GM19467 (cell line): Measurements from ENCODE around the gene SETX.

Source experiments
- ATAC-seq: cut with Tn5 transposase; IDR thresholded peaks from one replicate; pipeline ENCODE4 v1.9.1; 2021; ENCODE audit warnings: mild to moderate bottlenecking, moderate library complexity; ENCODE audit not compliant: unreplicated experiment

The SETX gene

GRCh38 chr9:132364068-132364467, 9.3 kb upstream of the SETX start:
- ATAC-seq, result no peak

DNA sequence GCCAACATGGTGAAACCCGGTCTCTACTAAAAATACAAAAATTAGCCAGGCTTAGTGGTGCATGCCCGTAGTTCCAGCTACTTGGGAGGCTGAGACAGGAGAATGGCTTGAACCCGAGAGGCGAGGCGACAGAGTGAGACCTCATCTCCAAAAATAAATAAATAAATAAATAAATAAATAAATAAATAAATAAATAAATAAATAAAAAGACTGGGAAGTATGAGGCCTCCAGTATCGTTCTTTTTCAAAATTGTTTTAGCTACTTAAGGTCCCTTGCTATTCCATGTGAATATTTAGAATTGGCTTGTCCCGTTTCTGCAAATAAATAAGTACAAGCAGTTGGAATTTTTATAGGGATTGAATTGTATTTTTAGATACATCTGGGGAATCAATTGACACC, 3.0 kb upstream of the SETX start:
- no peak for ATAC-seq

DNA sequence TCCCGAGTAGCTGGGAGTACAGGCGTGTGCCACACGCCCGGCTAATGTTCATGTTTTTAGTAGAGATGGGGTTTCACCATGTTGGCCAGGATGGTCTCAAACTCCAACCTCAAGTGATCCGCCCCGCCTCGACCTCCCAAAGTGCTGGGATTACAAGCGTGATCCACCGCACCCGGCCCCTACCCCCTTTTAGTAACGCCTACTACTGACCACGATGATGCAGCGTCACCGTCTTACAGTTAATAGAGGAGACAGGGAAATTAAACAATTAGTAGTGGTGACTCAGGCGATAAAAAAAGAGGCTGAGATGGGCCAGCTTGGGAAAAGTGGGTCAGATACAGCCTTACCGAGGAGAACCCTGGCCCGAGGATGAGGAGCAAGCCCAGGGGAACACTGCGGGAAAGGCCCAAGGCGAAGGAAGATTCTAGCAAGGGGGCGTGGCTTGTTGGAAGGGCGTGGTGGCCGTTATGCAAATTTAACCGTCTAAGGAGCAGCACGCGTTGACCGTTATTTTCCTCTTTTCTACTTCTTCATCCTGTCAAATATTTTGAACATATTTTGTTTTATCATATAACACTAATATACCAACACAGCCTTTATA, 1.6 kb upstream of the SETX start:
- no peak for ATAC-seq

GRCh38 chr9:132351404-132352045, 3.3 kb downstream of the SETX start:
- no peak for ATAC-seq

DNA sequence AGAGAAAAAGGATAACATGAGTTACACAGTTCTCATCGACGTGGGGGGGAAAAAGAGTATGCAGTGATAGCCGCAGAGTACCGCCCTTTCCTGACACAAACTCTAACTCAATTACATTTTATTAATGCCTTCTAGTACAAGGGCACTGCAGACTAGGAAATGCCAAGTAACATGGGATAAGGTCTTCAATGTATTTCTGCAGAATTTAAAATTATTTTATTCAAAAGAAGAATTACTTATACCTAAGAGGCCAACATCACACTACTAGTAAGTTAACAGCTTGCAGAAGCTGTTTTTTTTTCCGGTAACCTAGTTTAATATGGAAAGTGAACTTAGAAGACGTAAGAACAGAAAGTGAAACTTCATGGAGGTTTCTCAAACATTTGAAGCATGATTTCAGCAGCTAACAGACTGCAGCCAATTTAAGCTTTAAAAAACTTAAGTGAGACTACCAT, 3.9 kb downstream of the SETX start:
- no peak for ATAC-seq

GRCh38 chr9:132348676-132349075, 6.1 kb downstream of the SETX start:
- ATAC-seq, result no peak

DNA sequence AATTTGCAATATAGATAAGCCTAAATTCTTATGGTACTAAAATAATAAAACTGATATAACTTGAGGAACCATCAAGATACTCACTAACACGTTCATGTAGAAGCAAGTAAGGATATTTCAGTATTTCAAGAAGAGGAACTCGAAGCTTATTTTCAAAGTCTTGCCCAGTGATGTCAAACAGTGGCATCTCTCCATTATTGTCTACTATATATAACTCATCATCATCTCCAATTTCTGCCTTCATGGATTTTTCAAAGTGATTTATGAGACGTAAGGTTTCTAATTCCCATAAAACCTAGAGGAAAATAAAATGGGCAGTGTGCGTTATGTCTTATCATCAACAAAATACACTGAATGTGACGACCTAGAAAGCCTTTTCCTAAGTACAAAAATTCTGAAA, 8.6 kb downstream of the SETX start:
- ATAC-seq, result no peak

GRCh38 chr9:132341177-132341840, 13.5 kb downstream of the SETX start:
- no peak for ATAC-seq

DNA sequence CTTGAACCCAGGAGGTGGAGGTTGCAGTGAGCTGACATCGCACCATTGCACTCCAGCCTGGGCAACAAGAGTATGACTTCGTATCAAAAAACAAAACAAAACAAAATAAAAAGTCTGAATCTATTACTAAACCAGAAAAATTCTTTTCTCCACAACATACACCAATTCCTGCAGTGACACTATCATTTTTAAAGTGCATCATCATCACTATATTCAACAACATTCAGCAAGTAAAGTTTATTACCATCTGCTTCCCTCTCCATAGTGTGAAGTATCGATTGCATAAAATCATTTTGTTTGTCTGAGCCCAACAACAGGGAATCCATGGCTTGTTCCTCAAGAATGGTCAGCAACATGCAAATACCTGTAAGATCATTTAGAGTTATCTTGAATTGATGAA, 20.4 kb downstream of the SETX start:
- no peak for ATAC-seq

DNA sequence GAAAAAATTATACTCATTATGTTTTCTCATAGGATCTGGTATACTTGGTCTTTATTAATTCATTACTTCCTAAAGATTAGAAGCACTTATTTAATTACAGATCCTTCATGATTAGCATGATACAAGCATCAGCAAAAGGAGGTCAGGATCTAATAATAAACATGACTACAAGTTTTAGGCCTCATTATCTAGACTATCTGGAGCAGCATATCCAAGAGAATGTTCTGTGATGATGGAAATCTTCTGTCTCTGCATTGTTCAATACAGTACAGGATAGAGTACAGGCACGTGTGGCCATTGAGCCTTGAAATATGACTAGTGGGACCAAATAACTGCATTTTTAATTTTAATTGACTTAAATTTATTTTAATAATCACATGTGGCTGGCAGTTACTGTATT, 21.2 kb downstream of the SETX start:
- ATAC-seq, result no peak

DNA sequence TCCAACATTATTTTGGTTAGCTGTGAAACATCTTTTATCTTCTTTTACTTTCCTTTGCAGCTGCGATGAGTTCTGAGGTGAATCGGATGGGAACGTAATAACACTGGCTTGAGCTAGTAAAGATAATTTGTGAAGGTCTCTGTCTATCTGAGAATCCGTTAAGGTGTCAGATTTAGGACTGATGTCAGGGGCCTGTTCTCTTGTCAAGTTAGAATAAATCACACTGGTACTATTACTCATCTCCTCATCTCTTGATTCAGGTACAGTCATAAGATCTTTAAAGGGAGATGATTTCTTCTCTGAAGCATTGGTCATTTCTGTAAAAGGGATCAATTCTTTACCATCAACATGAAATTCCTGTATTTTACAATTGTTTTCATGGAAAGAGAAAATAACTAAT, 26.2 kb downstream of the SETX start:
- ATAC-seq, result no peak

DNA sequence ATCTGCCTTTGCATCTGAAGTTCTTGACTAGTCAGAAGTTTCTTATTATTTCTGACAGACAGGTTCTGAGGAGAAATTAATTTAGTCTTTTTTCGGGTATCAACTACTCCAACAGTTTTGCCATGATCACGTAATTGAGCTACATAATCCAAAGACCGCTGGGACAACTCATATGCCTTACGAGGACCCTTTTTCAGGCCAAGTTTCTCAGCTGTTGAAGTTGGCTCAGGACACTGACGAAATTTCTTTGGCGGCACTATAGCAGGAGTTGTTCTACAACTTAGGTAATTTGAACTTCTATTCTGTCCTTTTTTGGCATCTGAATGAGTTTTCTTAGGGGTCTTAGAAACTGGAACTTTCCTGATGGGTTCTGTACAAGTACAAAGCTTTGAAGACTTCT, 27.2 kb downstream of the SETX start:
- no peak for ATAC-seq

DNA sequence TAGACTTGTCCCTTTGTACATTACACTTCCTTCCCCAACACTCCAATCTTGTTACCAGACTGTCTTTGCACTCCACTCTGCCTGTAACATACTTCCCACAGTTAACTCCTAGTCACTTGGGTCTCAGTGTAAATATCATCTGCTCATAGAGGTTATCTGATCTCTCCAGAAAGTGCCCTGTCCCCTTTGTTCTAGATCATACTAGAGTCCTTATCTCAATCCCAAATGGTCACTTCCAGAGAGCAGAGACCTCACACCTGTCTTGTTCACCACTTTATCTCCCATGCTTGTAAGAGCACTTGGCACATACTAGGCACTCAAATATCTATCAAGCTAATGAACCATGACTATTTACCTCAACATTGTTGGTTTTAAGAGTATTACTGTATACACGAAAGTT, 30.4 kb downstream of the SETX start:
- ATAC-seq, result no peak

- ATAC-seq, result no peak
Observed at GRCh38 chr9:132319421-132320110, 35.2 kb downstream of the SETX start.

GRCh38 chr9:132312873-132313272, 41.9 kb downstream of the SETX start:
- no peak for ATAC-seq

DNA sequence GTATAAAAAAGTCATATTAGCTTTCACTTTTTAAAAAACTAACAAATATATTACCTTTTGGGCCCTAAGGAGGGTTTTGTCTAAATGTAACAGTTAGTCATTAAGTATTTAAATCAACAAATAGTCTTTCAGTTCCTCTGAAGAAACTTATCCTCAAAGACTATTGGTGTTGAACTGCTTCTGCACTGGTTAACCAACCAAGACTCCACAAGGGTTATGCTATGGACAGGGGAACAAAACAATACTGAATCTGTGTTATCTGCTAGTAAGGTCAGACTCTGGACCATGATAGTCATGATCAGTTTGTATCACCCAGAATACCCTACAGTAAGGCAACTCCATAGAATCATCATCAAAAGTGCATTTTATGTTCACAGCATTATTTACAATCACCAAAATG, 42.4 kb downstream of the SETX start:
- no peak for ATAC-seq

- no peak for ATAC-seq
Observed at GRCh38 chr9:132311978-132312377, 42.8 kb downstream of the SETX start.

GRCh38 chr9:132309056-132309455, 45.7 kb downstream of the SETX start:
- no peak for ATAC-seq

- ATAC-seq, result no peak
Observed at GRCh38 chr9:132301521-132301920, 53.3 kb downstream of the SETX start.

GRCh38 chr9:132299221-132299620, 55.6 kb downstream of the SETX start:
- ATAC-seq, result no peak

DNA sequence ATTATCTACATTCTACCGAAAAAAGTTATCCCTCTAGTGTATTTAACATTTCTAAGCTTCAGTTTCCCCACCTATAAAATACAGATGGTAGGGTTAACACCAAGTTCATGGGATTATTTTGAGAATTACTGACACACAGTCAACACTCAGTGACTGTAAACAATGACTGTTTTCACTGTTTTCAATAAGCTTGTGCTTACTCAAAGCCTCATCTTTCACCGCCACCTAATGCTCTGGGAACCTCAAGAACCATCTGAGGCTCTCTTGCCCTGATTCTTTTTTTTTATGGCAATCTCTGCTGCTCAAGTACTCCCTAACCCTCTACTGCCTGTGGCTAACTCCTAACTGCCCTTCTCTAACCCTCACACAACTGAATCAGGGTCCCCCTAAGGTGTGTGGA, 59.6 kb downstream of the SETX start:
- no peak for ATAC-seq
